GM23338 (cell line): Measurements from ENCODE around the gene CCDC197. TPM values are rescaled to one million over a fixed set of nuclear protein-coding genes. Genes with fewer than 3 reads are reported as not detected.

Experiments used
- ATAC-seq: fragments of 200-7000 bp; cut with Tn5 transposase; 3 replicates; pipeline ENCODE4 v1.9.1; 2020
- DNase-seq: peaks from one replicate; pipeline ENCODE4 v3.0.0-alpha.2; 2015; ENCODE audit warnings: low spot score
- H2AFZ ChIP-seq: fragments of 200-600 bp; sonication (generic); 2 replicates; pipeline ENCODE4 v1.8.0; 2016; ENCODE audit warnings: antibody characterized with exemption, mild to moderate bottlenecking, moderate library complexity
- H3F3A ChIP-seq: fragments of 200-600 bp; sonication (generic); replicated peaks from 2 replicates; pipeline ENCODE4 v1.8.0; 2017; ENCODE audit warnings: antibody characterized with exemption, mixed run types, low read depth
- H3K27ac ChIP-seq: fragments of 200-600 bp; sonication (generic); 2 replicates; pipeline ENCODE4 v1.6.1; 2016; ENCODE audit warnings: low read depth
- H3K27me3 ChIP-seq: fragments of 200-600 bp; sonication (generic); 2 replicates; pipeline ENCODE4 v1.8.0; 2016; ENCODE audit warnings: mild to moderate bottlenecking, mixed run types, moderate library complexity; ENCODE audit not compliant: insufficient read depth
- H3K36me3 ChIP-seq: fragments of 200-600 bp; sonication (generic); 2 replicates; pipeline ENCODE4 v1.8.0; 2016; ENCODE audit warnings: mild to moderate bottlenecking; ENCODE audit not compliant: insufficient read depth
- H3K4me1 ChIP-seq: fragments of 200-600 bp; sonication (generic); 2 replicates; pipeline ENCODE4 v1.8.0; 2016; ENCODE audit warnings: mild to moderate bottlenecking, moderate library complexity; ENCODE audit not compliant: insufficient read depth
- H3K4me2 ChIP-seq: fragments of 200-600 bp; sonication (generic); 2 replicates; pipeline ENCODE4 v1.7.1; 2017; ENCODE audit warnings: mixed run types
- H3K4me3 ChIP-seq: fragments of 200-600 bp; sonication (generic); 2 replicates; pipeline ENCODE4 v1.6.1; 2016; ENCODE audit warnings: mixed run types
- H3K79me2 ChIP-seq: fragments of 200-600 bp; sonication (generic); replicated peaks from 2 replicates; pipeline ENCODE4 v1.8.0; 2017; ENCODE audit warnings: mild to moderate bottlenecking; ENCODE audit not compliant: insufficient read depth
- H3K9me2 ChIP-seq: fragments of 200-600 bp; sonication (generic); 2 replicates; pipeline ENCODE4 v1.8.0; 2017; ENCODE audit not compliant: insufficient read depth
- H4K20me1 ChIP-seq: fragments of 200-600 bp; sonication (generic); replicated peaks from 2 replicates; pipeline ENCODE4 v1.8.0; 2017; ENCODE audit warnings: mild to moderate bottlenecking; ENCODE audit not compliant: insufficient read depth
- H3K27ac Mint-ChIP-seq: 2 replicates; pipeline ENCODE4 v1.8.0; 2020; ENCODE audit warnings: inconsistent platforms, mild to moderate bottlenecking, moderate library complexity, mixed read lengths
- H3K27me3 Mint-ChIP-seq: 3 replicates; pipeline ENCODE4 v1.8.0; 2022; ENCODE audit warnings: low read depth, mild to moderate bottlenecking, moderate library complexity, mixed read lengths, inconsistent platforms; ENCODE audit not compliant: insufficient read depth, poor library complexity
- H3K36me3 Mint-ChIP-seq: 3 replicates; pipeline ENCODE4 v1.8.0; 2021; ENCODE audit warnings: low read depth, mild to moderate bottlenecking, inconsistent platforms, moderate library complexity, mixed read lengths
- H3K4me1 Mint-ChIP-seq: 3 replicates; pipeline ENCODE4 v1.8.0; 2020; ENCODE audit warnings: mild to moderate bottlenecking, inconsistent platforms, mixed read lengths
- H3K4me3 Mint-ChIP-seq: 3 replicates; pipeline ENCODE4 v1.8.0; 2021; ENCODE audit warnings: moderate library complexity, mild to moderate bottlenecking, inconsistent platforms, mixed read lengths
- H3K9me3 Mint-ChIP-seq: 3 replicates; pipeline ENCODE4 v1.8.0; 2020; ENCODE audit warnings: moderate library complexity, mild to moderate bottlenecking, inconsistent platforms, mixed read lengths
- CREB1 ChIP-seq: fragments of 250-450 bp; sonication (Bioruptor Pico); IDR thresholded peaks from 2 replicates; pipeline ENCODE4 v1.5.0; 2020; ENCODE audit warnings: low read depth, mild to moderate bottlenecking, moderate library complexity
- CTCF ChIP-seq, 2 experiments: fragments of 200-600 bp in 1 of 2; sonication (generic) in 1 of 2; conservative IDR thresholded peaks; 2 replicates each; pipeline versions ENCODE4 v1.5.1 to v1.6.1; 2016 to 2017; ENCODE audit warnings: antibody characterized with exemption in 2 of 2, low read depth in 2 of 2, mild to moderate bottlenecking in 2 of 2, moderate library complexity in 1 of 2
- ETS1 ChIP-seq: IDR thresholded peaks from 2 replicates; pipeline ENCODE4 v1.6.1; 2016; ENCODE audit warnings: antibody characterized with exemption
- EZH2 ChIP-seq: fragments of 200-600 bp; sonication (generic); IDR thresholded peaks from one replicate; pipeline ENCODE4 v1.8.0; 2017; ENCODE audit warnings: antibody characterized with exemption, mild to moderate bottlenecking, low read depth; ENCODE audit not compliant: unreplicated experiment
- JUNB ChIP-seq: IDR thresholded peaks from one replicate; pipeline ENCODE4 v1.6.1; 2016; ENCODE audit warnings: antibody characterized with exemption; ENCODE audit not compliant: unreplicated experiment
- NANOG ChIP-seq: IDR thresholded peaks from 2 replicates; pipeline ENCODE4 v1.6.1; 2016; ENCODE audit warnings: antibody characterized with exemption, borderline replicate concordance
- POLR2AphosphoS5 ChIP-seq: IDR thresholded peaks from 2 replicates; pipeline ENCODE4 v1.6.1; 2016; ENCODE audit warnings: antibody characterized with exemption, low read depth
- REST ChIP-seq: IDR thresholded peaks from one replicate; pipeline ENCODE4 v1.6.1; 2018; ENCODE audit warnings: antibody characterized with exemption; ENCODE audit not compliant: unreplicated experiment
- STAT1 ChIP-seq: IDR thresholded peaks from one replicate; pipeline ENCODE4 v1.6.1; 2016; ENCODE audit warnings: antibody characterized with exemption; ENCODE audit not compliant: unreplicated experiment
- ZNF114 ChIP-seq: fragments of 250-450 bp; sonication (Bioruptor Pico); IDR thresholded peaks from 2 replicates; pipeline ENCODE4 v1.5.0; 2020; ENCODE audit warnings: mild to moderate bottlenecking, moderate library complexity
- ZNF331 ChIP-seq: fragments of 250-450 bp; sonication (Bioruptor Pico); IDR thresholded peaks from 2 replicates; pipeline ENCODE4 v1.5.0; 2020; ENCODE audit warnings: low read depth, mild to moderate bottlenecking, moderate library complexity
- ZNF462 ChIP-seq: fragments of 250-450 bp; sonication (Bioruptor Pico); IDR thresholded peaks from 2 replicates; pipeline ENCODE4 v1.5.0; 2020; ENCODE audit warnings: mild to moderate bottlenecking, moderate library complexity
- polyA plus RNA-seq: library from polyadenylated mRNA; unstranded; fragments of >200 nt; fragmentation: Nextera tagmentation; extraction: Ambion mirVana; gene quantifications from 2 replicates; pipeline ENCODE4 v1.2.1, GENCODE V29; 2016
- total RNA-seq: library from RNA; depleted of rRNA; stranded (reverse); fragments of >200 nt; shearing (Covaris generic); gene quantifications from 2 replicates; pipeline ENCODE4 v1.2.3, GENCODE V29; 2014

CCDC197 gene
- total and polyA plus RNA-seq, 2 experiments from 2014 or later: not detected

GRCh38 chr14:94034886-94035285 lies 37.8 kb downstream of the CCDC197 start:
- H3K27me3 ChIP-seq: no peaks in the 10 kb centered on the region
- no peak for DNase-seq
- H3K4me2 ChIP-seq: no peak overlapping the region
- no peaks in the 10 kb centered on the region for H3K36me3 ChIP-seq
- no peaks in the 10 kb centered on the region for H3K79me2 ChIP-seq
- Mint-ChIP-seq H3K4me1 (peaks cover 4% of the 10 kb centered on the region; the same call in 2 of the 3 replicates), H3K9me3 (peaks cover 8% of the 10 kb centered on the region; the same call in 2 of the 3 replicates), H3K27me3 (peaks cover 11% of the 10 kb centered on the region), H3K36me3 (peaks cover 6% of the 10 kb centered on the region; the same call in 2 of the 3 replicates), H3K27ac (no peak overlapping the region), H3K4me3 (no peak overlapping the region)
- no peaks in the 10 kb centered on the region for H3F3A ChIP-seq
- no peaks in the 10 kb centered on the region for H3K4me1 ChIP-seq
- TF ChIP-seq ZNF114 (CRISPR knock-in tag) (no peak), ZNF462 (CRISPR knock-in tag) (no peak), NANOG (no peak), ETS1 (no peak), JUNB (no peak), ZNF331 (CRISPR knock-in tag) (no peak), STAT1 (no peak), CREB1 (CRISPR knock-in tag) (no peak), POLR2AphosphoS5 (no peak), CTCF (conservative IDR thresholded peaks at IDR 0.05; ENCODE audit: low read depth in 2 of 2) (no peak), EZH2 (no peak), REST (no peak)
- H4K20me1 ChIP-seq: no peaks in the 10 kb centered on the region
- H3K4me3 ChIP-seq: no peak overlapping the region
- ATAC-seq: no peak
- H3K27ac ChIP-seq: no peak overlapping the region
- H2AFZ ChIP-seq: no peak overlapping the region
- H3K9me2 ChIP-seq: 0 out of 2 replicates have a peak, but pooled peaks cover 4% of the 10 kb centered on the region
